ENCODE data around the gene JOSD1.

JOSD1 gene

GRCh38 chr22:38638216-38638615 lies 62.5 kb downstream of the JOSD1 start:
- H3K9ac ChIP-seq (ENCODE audit: low read length): no peak overlapping the region
- H3K9me3 ChIP-seq (ENCODE audit: low read length): no peaks in the 10 kb centered on the region
- no peak overlapping the region for H3K4me3 ChIP-seq (ENCODE audit: low read depth in 1 of 2, low read length in 2 of 2)
- H3K36me3 ChIP-seq (ENCODE audit: insufficient read depth, low read length): no peaks in the 10 kb centered on the region
- H3K4me1 ChIP-seq (ENCODE audit: insufficient read depth, low read length): no peaks in the 10 kb centered on the region
- H3K27ac ChIP-seq (ENCODE audit: low read depth, low read length): no peak overlapping the region
- H3K27me3 ChIP-seq (ENCODE audit: control insufficient read depth in 1 of 2, insufficient read depth in 2 of 2, low read length in 2 of 2): no peaks in the 10 kb centered on the region

Measured in muscle layer of colon (tissue), 2 donors.